ENCODE data around the gene SCD5.

Gene SCD5

GRCh38 chr4:82797405-82798111, 1.0 kb downstream of the SCD5 start:
- peaks cover 3% of the 10 kb centered on the region for H3K4me1 ChIP-seq (ENCODE audit: control insufficient read depth, insufficient read depth, low read length)
- H3K4me3 ChIP-seq (ENCODE audit: low read depth, low read length), result peak overlapping the region; percentile 66
- POLR2A ChIA-PET, result interaction anchor here (0.6 to 2.0 kb wide), 2 partner anchors 12 to 31 kb away, joined by 5 to 14 read pairs; no protein-coding TSS in a partner anchor
- H3K9me3 ChIP-seq (ENCODE audit: control insufficient read depth, insufficient read depth, low read depth, low read length), result no peaks in the 10 kb centered on the region
- CTCF ChIA-PET, result interaction anchor here (0.7 to 1.4 kb wide), 2 partner anchors 59 to 130 kb away, joined by 3 to 4 read pairs; no protein-coding TSS in a partner anchor
- peak overlapping the region; percentile 4; the same call in 1 of the 2 replicates for H3K27ac ChIP-seq (ENCODE audit: extremely low read depth, low read depth, low read length)
- peaks cover 0 to 10% of the 10 kb centered on the region in 2 experiments; a peak in 2 of 3 replicates for H3K36me3 ChIP-seq (ENCODE audit: control insufficient read depth in 2 of 2, insufficient read depth in 1 of 2, low read length in 2 of 2)
- TF ChIP-seq, protein P1, sequence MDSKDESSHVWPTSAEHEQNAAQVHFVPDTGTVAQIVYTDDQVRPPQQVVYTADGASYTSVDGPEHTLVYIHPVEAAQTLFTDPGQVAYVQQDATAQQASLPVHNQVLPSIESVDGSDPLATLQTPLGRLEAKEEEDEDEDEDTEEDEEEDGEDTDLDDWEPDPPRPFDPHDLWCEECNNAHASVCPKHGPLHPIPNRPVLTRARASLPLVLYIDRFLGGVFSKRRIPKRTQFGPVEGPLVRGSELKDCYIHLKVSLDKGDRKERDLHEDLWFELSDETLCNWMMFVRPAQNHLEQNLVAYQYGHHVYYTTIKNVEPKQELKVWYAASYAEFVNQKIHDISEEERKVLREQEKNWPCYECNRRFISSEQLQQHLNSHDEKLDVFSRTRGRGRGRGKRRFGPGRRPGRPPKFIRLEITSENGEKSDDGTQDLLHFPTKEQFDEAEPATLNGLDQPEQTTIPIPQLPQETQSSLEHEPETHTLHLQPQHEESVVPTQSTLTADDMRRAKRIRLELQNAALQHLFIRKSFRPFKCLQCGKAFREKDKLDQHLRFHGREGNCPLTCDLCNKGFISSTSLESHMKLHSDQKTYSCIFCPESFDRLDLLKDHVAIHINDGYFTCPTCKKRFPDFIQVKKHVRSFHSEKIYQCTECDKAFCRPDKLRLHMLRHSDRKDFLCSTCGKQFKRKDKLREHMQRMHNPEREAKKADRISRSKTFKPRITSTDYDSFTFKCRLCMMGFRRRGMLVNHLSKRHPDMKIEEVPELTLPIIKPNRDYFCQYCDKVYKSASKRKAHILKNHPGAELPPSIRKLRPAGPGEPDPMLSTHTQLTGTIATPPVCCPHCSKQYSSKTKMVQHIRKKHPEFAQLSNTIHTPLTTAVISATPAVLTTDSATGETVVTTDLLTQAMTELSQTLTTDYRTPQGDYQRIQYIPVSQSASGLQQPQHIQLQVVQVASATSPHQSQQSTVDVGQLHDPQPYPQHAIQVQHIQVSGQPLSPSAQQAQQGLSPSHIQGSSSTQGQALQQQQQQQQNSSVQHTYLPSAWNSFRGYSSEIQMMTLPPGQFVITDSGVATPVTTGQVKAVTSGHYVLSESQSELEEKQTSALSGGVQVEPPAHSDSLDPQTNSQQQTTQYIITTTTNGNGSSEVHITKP (tag by site-specific recombination; IDR thresholded peaks at IDR 0.05), result peak; percentile 74
- no peak for TF ChIP-seq ZNF223 (tag by site-specific recombination; IDR thresholded peaks at IDR 0.05)
- 0 out of 2 replicates have a peak, but pooled peaks have one; percentile 14 for TF ChIP-seq ZNF335 (tag by site-specific recombination; conservative IDR thresholded peaks at IDR 0.05)
- 0 out of 2 replicates have a peak, but pooled peaks have one; percentile 13 for TF ChIP-seq GLIS2 (tag by site-specific recombination; IDR thresholded peaks at IDR 0.05)
- TF ChIP-seq SP3 (tag by site-specific recombination; IDR thresholded peaks at IDR 0.05), result no peak
- TF ChIP-seq, protein P2, sequence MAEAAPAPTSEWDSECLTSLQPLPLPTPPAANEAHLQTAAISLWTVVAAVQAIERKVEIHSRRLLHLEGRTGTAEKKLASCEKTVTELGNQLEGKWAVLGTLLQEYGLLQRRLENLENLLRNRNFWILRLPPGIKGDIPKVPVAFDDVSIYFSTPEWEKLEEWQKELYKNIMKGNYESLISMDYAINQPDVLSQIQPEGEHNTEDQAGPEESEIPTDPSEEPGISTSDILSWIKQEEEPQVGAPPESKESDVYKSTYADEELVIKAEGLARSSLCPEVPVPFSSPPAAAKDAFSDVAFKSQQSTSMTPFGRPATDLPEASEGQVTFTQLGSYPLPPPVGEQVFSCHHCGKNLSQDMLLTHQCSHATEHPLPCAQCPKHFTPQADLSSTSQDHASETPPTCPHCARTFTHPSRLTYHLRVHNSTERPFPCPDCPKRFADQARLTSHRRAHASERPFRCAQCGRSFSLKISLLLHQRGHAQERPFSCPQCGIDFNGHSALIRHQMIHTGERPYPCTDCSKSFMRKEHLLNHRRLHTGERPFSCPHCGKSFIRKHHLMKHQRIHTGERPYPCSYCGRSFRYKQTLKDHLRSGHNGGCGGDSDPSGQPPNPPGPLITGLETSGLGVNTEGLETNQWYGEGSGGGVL (tag by site-specific recombination; IDR thresholded peaks at IDR 0.05), result peak; percentile 34; the same call in 1 of the 2 replicates
- TF ChIP-seq SCRT2 (tag by site-specific recombination; IDR thresholded peaks at IDR 0.05), result peak; percentile 88
- TF ChIP-seq, protein P3, sequence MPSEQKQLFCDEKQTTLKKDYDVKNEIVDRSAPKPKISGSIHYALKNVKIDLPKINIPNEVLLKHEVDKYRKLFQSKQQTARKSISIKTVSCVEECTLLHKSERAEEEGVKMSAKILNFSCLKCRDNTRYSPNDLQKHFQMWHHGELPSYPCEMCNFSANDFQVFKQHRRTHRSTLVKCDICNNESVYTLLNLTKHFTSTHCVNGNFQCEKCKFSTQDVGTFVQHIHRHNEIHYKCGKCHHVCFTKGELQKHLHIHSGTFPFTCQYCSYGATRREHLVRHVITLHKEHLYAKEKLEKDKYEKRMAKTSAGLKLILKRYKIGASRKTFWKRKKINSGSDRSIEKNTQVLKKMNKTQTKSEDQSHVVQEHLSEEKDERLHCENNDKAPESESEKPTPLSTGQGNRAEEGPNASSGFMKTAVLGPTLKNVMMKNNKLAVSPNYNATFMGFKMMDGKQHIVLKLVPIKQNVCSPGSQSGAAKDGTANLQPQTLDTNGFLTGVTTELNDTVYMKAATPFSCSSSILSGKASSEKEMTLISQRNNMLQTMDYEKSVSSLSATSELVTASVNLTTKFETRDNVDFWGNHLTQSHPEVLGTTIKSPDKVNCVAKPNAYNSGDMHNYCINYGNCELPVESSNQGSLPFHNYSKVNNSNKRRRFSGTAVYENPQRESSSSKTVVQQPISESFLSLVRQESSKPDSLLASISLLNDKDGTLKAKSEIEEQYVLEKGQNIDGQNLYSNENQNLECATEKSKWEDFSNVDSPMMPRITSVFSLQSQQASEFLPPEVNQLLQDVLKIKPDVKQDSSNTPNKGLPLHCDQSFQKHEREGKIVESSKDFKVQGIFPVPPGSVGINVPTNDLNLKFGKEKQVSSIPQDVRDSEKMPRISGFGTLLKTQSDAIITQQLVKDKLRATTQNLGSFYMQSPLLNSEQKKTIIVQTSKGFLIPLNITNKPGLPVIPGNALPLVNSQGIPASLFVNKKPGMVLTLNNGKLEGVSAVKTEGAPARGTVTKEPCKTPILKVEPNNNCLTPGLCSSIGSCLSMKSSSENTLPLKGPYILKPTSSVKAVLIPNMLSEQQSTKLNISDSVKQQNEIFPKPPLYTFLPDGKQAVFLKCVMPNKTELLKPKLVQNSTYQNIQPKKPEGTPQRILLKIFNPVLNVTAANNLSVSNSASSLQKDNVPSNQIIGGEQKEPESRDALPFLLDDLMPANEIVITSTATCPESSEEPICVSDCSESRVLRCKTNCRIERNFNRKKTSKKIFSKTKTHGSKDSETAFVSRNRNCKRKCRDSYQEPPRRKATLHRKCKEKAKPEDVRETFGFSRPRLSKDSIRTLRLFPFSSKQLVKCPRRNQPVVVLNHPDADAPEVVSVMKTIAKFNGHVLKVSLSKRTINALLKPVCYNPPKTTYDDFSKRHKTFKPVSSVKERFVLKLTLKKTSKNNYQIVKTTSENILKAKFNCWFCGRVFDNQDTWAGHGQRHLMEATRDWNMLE (tag by site-specific recombination; conservative IDR thresholded peaks at IDR 0.05; ENCODE audit: low read depth), result no peak
- TF ChIP-seq ZNF433 (tag by site-specific recombination; IDR thresholded peaks at IDR 0.05; ENCODE audit: low read depth), result no peak
- 0 out of 2 replicates have a peak, but pooled peaks have one; percentile 14 for TF ChIP-seq IKZF3 (tag by site-specific recombination; IDR thresholded peaks at IDR 0.05)
- peak; percentile 36 for TF ChIP-seq GLIS1 (tag by site-specific recombination; IDR thresholded peaks at IDR 0.05)
- TF ChIP-seq CTCF (tag by site-specific recombination; IDR thresholded peaks at IDR 0.05), result no peak; the same call in 1 of the 2 replicates
- TF ChIP-seq ZBTB26 (tag by site-specific recombination; optimal IDR thresholded peaks at IDR 0.05), result no peak
- no peak for TF ChIP-seq KLF1 (tag by site-specific recombination; IDR thresholded peaks at IDR 0.05)
- no peak for TF ChIP-seq ZFP37 (tag by site-specific recombination; IDR thresholded peaks at IDR 0.05)
- no peak for TF ChIP-seq ZNF639 (tag by site-specific recombination; IDR thresholded peaks at IDR 0.05)
- TF ChIP-seq, protein P4, sequence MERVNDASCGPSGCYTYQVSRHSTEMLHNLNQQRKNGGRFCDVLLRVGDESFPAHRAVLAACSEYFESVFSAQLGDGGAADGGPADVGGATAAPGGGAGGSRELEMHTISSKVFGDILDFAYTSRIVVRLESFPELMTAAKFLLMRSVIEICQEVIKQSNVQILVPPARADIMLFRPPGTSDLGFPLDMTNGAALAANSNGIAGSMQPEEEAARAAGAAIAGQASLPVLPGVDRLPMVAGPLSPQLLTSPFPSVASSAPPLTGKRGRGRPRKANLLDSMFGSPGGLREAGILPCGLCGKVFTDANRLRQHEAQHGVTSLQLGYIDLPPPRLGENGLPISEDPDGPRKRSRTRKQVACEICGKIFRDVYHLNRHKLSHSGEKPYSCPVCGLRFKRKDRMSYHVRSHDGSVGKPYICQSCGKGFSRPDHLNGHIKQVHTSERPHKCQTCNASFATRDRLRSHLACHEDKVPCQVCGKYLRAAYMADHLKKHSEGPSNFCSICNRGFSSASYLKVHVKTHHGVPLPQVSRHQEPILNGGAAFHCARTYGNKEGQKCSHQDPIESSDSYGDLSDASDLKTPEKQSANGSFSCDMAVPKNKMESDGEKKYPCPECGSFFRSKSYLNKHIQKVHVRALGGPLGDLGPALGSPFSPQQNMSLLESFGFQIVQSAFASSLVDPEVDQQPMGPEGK (tag by site-specific recombination; IDR thresholded peaks at IDR 0.05), result 0 out of 2 replicates have a peak, but pooled peaks have one; percentile 28
